NCI-H1930 (cell line): ENCODE measurements around the gene TMEM38B.
"Not testable (repeated sequence)": the region's sequence is repeated elsewhere in the genome, so short reads cannot be mapped to it uniquely, and the experiment has no call there.

Experiments
- DNase-seq, 2 experiments: peaks; one replicate each; lab custom pipeline; 2025; lab: John Stamatoyannopoulos, UW

TMEM38B gene

GRCh38 chr9:105681724-105682123 lies 12.6 kb upstream of the TMEM38B start:
- DNase-seq: no peak

- DNase-seq: no peak
Observed at GRCh38 chr9:105683688-105684275, 10.6 kb upstream of the TMEM38B start.

GRCh38 chr9:105686936-105687335 lies 7.4 kb upstream of the TMEM38B start:
- no peak for DNase-seq

GRCh38 chr9:105690742-105691141 lies 3.6 kb upstream of the TMEM38B start:
- no peak for DNase-seq

GRCh38 chr9:105693435-105694189 lies 729 bp upstream of the TMEM38B start:
- DNase-seq: no peak

- DNase-seq: peak in 1 of 2 experiments; percentile 6
Observed at GRCh38 chr9:105694848-105695581, 674 bp downstream of the TMEM38B start.

- DNase-seq: no peak
Observed at GRCh38 chr9:105696219-105696793, 2.0 kb downstream of the TMEM38B start.

- no peak for DNase-seq
Observed at GRCh38 chr9:105697871-105698270, 3.5 kb downstream of the TMEM38B start.

- no peak for DNase-seq
Observed at GRCh38 chr9:105698348-105698870, 4.1 kb downstream of the TMEM38B start.

GRCh38 chr9:105700668-105701067 lies 6.3 kb downstream of the TMEM38B start:
- DNase-seq: no peak

GRCh38 chr9:105701145-105701544 lies 6.8 kb downstream of the TMEM38B start:
- no peak for DNase-seq

GRCh38 chr9:105702207-105702606 lies 7.9 kb downstream of the TMEM38B start:
- DNase-seq: no peak

GRCh38 chr9:105703638-105704037 lies 9.3 kb downstream of the TMEM38B start:
- not testable (repeated sequence) for DNase-seq

GRCh38 chr9:105706156-105706555 lies 11.8 kb downstream of the TMEM38B start:
- DNase-seq: no peak

- DNase-seq: no peak
Observed at GRCh38 chr9:105708405-105708804, 14.1 kb downstream of the TMEM38B start.

GRCh38 chr9:105710638-105711037 lies 16.3 kb downstream of the TMEM38B start:
- DNase-seq: no peak

GRCh38 chr9:105711867-105712266 lies 17.5 kb downstream of the TMEM38B start:
- no peak for DNase-seq

- no peak for DNase-seq
Observed at GRCh38 chr9:105712297-105712696, 18.0 kb downstream of the TMEM38B start.

- DNase-seq: no peak
Observed at GRCh38 chr9:105712773-105713172, 18.4 kb downstream of the TMEM38B start.

GRCh38 chr9:105713260-105714019 lies 19.1 kb downstream of the TMEM38B start:
- DNase-seq: no peak

GRCh38 chr9:105714020-105714331 lies 19.6 kb downstream of the TMEM38B start:
- no peak for DNase-seq

- DNase-seq: no peak
Observed at GRCh38 chr9:105716146-105716545, 21.8 kb downstream of the TMEM38B start.
